Hypothalamus (tissue), 51 donors: ENCODE measurements around the gene MPHOSPH6.
"Not testable (repeated sequence)": the region's sequence is repeated elsewhere in the genome, so short reads cannot be mapped to it uniquely, and the experiment has no call there.

ENCODE experiments used
- DNase-seq, 51 donors: peaks; one replicate each; lab custom pipeline; 2025; lab: John Stamatoyannopoulos, UW

Gene MPHOSPH6

GRCh38 chr16:82176204-82176603, 6.2 kb upstream of the MPHOSPH6 start:
- no peak for DNase-seq

- no peak for DNase-seq
Measured at GRCh38 chr16:82175627-82176026, 5.6 kb upstream of the MPHOSPH6 start.

- no peak for DNase-seq
Measured at GRCh38 chr16:82167670-82168069, 2.4 kb downstream of the MPHOSPH6 start.

GRCh38 chr16:82160226-82160625, 9.8 kb downstream of the MPHOSPH6 start:
- DNase-seq: no peak

GRCh38 chr16:82157836-82158235, 12.2 kb downstream of the MPHOSPH6 start:
- DNase-seq: no peak

GRCh38 chr16:82157534-82157812, 12.6 kb downstream of the MPHOSPH6 start:
- DNase-seq: no peak

DNA sequence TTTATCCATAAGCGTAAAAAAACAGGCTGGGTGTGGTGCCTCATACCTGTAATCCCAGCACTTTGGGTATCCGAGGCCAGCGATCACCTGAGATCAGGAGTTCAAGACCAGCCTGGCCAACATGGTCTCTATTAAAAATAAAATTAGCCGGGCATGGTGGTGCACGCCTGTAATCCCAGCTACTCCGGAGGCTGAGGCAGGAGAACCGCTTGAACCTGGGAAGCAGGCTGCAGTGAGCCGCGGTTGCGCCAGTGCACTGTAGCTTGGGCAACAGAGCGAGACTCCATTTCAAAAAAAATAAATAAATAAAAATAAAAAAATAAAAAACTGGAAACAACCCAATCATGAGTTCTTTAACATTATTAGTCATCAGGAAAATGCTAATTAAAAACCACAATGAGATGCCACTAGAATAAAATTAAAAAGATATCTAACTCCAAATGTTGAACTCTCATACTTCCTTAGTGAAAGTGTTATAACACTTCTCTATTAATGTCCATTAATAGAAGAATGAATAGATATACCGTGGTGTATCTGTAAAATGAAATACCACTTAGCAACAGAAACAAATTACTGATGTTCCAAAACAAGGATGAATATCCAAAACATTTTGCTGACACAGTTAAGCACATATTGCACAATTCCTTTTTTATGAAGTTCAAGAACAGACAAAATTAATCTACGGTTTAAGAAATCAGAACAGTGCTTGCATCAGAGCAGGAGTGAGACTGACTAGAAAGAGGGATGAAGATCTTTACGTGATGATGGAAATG, 13.1 kb downstream of the MPHOSPH6 start:
- DNase-seq: no peak

DNA sequence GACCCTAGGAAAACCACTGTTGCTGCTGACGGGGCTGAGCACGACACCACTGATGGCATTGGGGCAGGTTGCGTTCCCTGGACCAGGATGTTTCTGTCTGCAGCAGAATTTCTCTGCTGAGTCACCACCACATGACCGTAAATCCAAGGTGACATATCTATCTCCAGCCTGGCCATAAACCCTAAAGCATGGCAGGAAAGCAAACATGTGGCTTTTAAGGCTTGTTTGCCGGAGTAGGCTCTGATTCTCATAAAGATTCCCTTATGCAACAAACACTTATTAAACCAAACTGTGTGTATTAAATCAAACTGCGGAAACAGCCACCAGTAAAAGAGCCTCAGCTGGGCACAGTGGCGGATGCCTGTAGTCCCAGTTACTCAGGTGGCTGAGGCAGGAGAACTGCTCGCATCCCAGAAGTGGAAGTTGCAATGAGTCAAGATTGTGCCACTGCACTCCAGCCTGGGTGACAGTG, 17.3 kb downstream of the MPHOSPH6 start:
- no peak for DNase-seq

DNA sequence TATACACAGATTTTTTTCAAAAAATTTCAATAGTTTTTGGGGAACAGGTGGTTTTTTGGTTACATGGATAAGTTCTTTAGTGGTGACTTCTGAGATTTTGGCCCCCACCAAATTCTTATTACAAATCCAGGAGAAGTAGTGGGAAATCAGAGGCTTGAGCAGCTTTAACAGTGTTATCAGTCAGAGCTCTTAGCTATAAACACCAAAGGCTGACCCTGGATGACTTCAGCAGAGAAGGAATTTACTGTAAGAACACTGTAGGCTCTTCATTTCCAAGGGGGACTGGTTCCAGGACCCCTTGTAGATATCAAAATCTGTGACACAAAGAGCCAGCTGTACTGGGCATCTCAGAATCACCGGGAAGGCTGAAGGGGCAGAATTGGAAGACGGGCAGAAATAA, 17.8 kb downstream of the MPHOSPH6 start:
- DNase-seq: no peak

DNA sequence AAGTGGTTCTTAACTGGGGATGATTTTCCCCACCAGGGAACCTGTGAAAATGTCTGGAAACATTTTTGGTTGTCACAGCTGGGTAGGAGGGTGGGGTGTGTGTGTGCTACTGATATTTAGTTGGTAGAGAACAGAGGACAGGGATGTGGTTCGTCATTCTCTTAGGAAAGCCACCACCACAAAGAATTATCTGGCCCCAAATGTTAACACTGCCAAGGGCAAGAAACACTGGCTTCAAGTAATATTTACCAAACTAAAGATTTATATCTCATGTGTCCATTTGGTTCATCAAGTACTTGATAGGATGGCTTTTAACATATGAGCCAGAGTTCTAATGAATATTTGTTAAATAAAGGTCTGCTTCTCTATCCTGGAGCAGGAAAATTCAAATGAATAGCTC, 19.5 kb downstream of the MPHOSPH6 start:
- DNase-seq: no peak

- DNase-seq: no peak
Measured at GRCh38 chr16:82149536-82149935, 20.5 kb downstream of the MPHOSPH6 start.

- no peak for DNase-seq
Measured at GRCh38 chr16:82147546-82147945, 22.5 kb downstream of the MPHOSPH6 start.

GRCh38 chr16:82146957-82147356, 23.1 kb downstream of the MPHOSPH6 start:
- DNase-seq: peak in 32 of 51 donors; percentile 2 to 78 (median 26)

DNA sequence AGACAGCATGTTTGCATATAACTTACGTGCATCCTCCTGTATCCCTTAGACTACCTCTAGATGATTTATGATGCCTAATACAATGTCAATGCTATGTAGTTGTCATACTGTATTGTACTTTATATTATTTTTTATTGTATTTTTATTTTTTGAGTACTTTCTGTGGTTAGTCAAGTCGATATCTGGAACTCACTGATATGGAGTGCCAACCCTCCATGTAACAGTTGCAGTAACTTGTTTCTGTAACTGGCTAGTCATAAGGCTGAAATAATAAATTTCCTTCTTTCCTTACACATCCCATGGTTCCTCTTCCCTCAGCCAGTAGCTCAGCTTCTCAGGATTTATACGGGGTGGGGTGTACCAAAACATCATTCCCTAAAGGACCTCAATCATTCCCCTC, 23.5 kb downstream of the MPHOSPH6 start:
- DNase-seq: no peak

GRCh38 chr16:82139286-82139571, 30.8 kb downstream of the MPHOSPH6 start:
- DNase-seq: not testable (repeated sequence)

DNA sequence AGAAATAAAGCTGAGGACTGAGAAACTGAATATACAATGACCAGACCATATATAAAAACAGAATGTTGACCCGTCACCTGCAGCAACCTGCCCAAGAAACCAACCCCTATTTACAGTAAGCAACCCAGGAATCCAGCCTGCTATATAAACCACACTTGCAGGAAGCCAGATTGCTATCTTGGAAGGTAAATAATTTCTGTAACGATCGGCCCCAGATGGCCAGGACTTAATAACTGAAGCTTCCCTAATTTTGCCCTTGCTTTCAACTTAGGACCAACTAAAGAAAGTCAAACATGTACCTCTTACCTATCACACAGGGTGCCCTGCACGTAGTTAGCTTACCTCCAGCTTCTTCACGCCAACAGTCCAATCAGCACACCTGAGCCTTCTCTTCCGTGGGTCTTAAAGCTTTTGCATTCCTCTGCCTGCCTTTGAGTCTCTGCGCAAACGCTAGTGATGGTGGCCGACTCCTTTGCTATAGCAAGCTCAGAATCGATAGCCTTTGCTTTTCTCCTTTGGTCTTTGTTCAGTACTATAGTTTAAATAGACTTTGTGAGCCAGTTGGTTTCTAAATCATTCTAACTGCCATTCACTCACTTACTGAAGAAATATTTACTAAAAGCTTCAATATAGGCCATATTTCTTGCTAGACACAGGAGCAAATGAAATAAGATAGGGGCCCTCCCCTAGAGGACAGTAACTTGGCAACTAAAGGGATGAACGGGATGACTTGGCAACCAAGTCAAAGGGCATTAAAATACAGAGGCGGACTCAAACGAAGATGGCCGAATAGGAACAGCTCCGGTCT, 31.3 kb downstream of the MPHOSPH6 start:
- no peak for DNase-seq

- no peak for DNase-seq
Measured at GRCh38 chr16:82137822-82138167, 32.2 kb downstream of the MPHOSPH6 start.

- no peak for DNase-seq
Measured at GRCh38 chr16:82136956-82137821, 32.8 kb downstream of the MPHOSPH6 start.

- DNase-seq: no peak
Measured at GRCh38 chr16:82135844-82136243, 34.2 kb downstream of the MPHOSPH6 start.

DNA sequence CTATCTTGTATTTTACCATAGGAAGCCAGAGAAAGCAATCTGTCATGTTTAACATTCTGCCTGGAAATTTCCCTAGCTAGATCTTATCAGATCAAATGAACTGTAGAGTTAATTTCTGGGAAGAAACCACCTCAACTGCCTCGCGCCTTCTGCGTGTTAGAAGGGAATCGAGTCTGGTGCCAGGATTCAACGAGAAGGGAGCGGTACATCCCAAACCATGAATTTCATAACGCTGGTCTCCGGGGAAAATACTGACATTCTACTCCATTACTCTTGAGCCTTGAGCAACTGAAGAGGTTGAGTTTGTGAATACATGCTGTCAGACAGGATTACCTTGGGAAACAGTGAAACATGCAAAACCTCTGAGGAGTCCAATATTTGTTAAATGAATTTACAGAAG, 35.2 kb downstream of the MPHOSPH6 start:
- no peak for DNase-seq

DNA sequence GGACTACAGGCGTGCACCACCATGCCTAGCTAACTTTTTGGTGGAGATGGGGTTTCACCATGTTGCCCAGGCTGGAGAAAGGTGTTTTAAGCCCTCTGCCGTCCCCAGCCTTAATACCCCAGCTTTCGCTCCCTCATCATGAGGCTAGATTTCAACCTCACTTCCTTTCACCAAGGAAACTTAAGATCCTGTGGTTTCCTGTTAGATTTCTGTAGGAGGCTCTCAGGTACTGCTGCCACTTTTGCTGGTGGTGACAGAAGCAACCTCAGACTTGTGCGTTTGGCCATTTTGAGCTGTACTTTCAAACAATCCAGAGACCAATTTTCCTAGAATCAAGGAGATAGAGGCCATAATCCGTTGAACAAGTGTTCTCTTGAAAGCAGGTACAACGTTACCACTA, 36.2 kb downstream of the MPHOSPH6 start:
- no peak for DNase-seq

- DNase-seq: no peak
Measured at GRCh38 chr16:82129881-82130280, 40.1 kb downstream of the MPHOSPH6 start.
